CD8-positive, alpha-beta memory T cell (primary cell): Measurements from ENCODE around the gene EBNA1BP2. TPM values are rescaled to one million over a fixed set of nuclear protein-coding genes. Genes with fewer than 3 reads are reported as not detected.
A peak's percentile ranks its signal among the peaks of the same experiment; 100 is the strongest.

Experiments
- CTCF ChIA-PET: fragments of 350-600 bp; sonication (Branson Sonifier 250); formaldehyde crosslinking; loops from one replicate; lab custom pipeline; 2021; ENCODE audit warnings: antibody characterized with exemption; lab: Charles Lee
- POLR2A ChIA-PET: fragments of 350-600 bp; sonication (Branson Sonifier 250); formaldehyde crosslinking; loops from one replicate; lab custom pipeline; 2021; ENCODE audit warnings: antibody characterized with exemption; lab: Charles Lee
- DNase-seq, 5 donors: peaks; one replicate each; pipeline versions ENCODE4 v3.0.0 to v3.0.0-alpha.2; 2020 to 2022; ENCODE audit warnings: mixed read lengths in 1 of 5
- H3K27ac ChIP-seq: one replicate; pipeline ENCODE4 v1.7.0; 2013; ENCODE audit warnings: low read depth, mild to moderate bottlenecking, low read length, moderate library complexity
- H3K27me3 ChIP-seq: 2 replicates; pipeline ENCODE4 v1.7.0; 2013; ENCODE audit warnings: low read length, mild to moderate bottlenecking; ENCODE audit not compliant: insufficient read depth, poor library complexity, severe bottlenecking
- H3K36me3 ChIP-seq: 2 replicates; pipeline ENCODE4 v1.7.0; 2013; ENCODE audit warnings: mild to moderate bottlenecking, low read length, moderate library complexity; ENCODE audit not compliant: insufficient read depth
- H3K4me1 ChIP-seq: 2 replicates; pipeline ENCODE4 v1.7.0; 2013; ENCODE audit warnings: mild to moderate bottlenecking, low read length, moderate library complexity; ENCODE audit not compliant: insufficient read depth
- H3K4me3 ChIP-seq: 2 replicates; pipeline ENCODE4 v1.7.0; 2013; ENCODE audit warnings: mild to moderate bottlenecking, low read length
- H3K9me3 ChIP-seq: 2 replicates; pipeline ENCODE4 v1.7.0; 2013; ENCODE audit warnings: mild to moderate bottlenecking, low read length
- H3K27ac Mint-ChIP-seq, 8 donors: one replicate each; pipeline ENCODE4 v1.8.0; 2020 to 2021; ENCODE audit warnings: mixed read lengths in 8 of 8, mild to moderate bottlenecking in 6 of 8, inconsistent platforms in 3 of 8, moderate library complexity in 3 of 8
- H3K27me3 Mint-ChIP-seq, 2 donors: one replicate each; pipeline ENCODE4 v1.8.0; 2020 to 2021; ENCODE audit warnings: mixed read lengths in 2 of 2, mild to moderate bottlenecking in 1 of 2, moderate library complexity in 1 of 2
- H3K36me3 Mint-ChIP-seq, 3 donors: one replicate each; pipeline ENCODE4 v1.8.0; 2020 to 2021; ENCODE audit warnings: mixed read lengths in 3 of 3, inconsistent platforms in 1 of 3, mild to moderate bottlenecking in 1 of 3
- H3K4me1 Mint-ChIP-seq, 3 donors: one replicate each; pipeline ENCODE4 v1.8.0; 2020 to 2021; ENCODE audit warnings: mixed read lengths in 3 of 3, inconsistent platforms in 1 of 3, mild to moderate bottlenecking in 1 of 3
- H3K4me3 Mint-ChIP-seq, 7 donors: one replicate each; pipeline ENCODE4 v1.8.0; 2020 to 2021; ENCODE audit warnings: mixed read lengths in 7 of 7, mild to moderate bottlenecking in 6 of 7, moderate library complexity in 4 of 7, inconsistent platforms in 2 of 7
- H3K9me3 Mint-ChIP-seq, 5 donors: one replicate each; pipeline ENCODE4 v1.8.0; 2020 to 2022; ENCODE audit warnings: mixed read lengths in 5 of 5, mild to moderate bottlenecking in 3 of 5, moderate library complexity in 2 of 5, inconsistent platforms in 1 of 5
- polyA plus RNA-seq: library from polyadenylated mRNA; unstranded; fragments of 300-500 nt; fragmentation: Illumina TruSeq; gene quantifications from one replicate; pipeline ENCODE4 v1.2.3, GENCODE V29; 2021
- total RNA-seq, 2 experiments: library from RNA; stranded (reverse); gene quantifications; one replicate each; pipeline ENCODE4 v1.2.3, GENCODE V29; 2021

Gene EBNA1BP2
- total and polyA plus RNA-seq, 3 experiments from 2014 or later, result 53.9 to 173 (median 168) TPM

GRCh38 chr1:43206600-43207228, 34.6 kb upstream of the EBNA1BP2 start:
- Histone ChIP-seq H3K27ac (no peak overlapping the region), H3K27me3 (no peaks in the 10 kb centered on the region), H3K4me3 (no peak overlapping the region), H3K9me3 (no peaks in the 10 kb centered on the region), H3K36me3 (no peaks in the 10 kb centered on the region), H3K4me1 (no peaks in the 10 kb centered on the region)
- H3K36me3 Mint-ChIP-seq, result no peaks in the 10 kb centered on the region
- H3K4me1 Mint-ChIP-seq, result no peaks in the 10 kb centered on the region
- ChIA-PET CTCF (no interaction called here), POLR2A (no interaction called here)
- no peak for DNase-seq
- no peak overlapping the region for H3K4me3 Mint-ChIP-seq
- H3K27me3 Mint-ChIP-seq, result peaks cover 3 to 18% of the 10 kb centered on the region in 2 donors
- peaks cover 2 to 8% (median 4%) of the 10 kb centered on the region in 5 donors for H3K9me3 Mint-ChIP-seq
- H3K27ac Mint-ChIP-seq, result peak overlapping the region in 1 of 8 donors; percentile 80

- CTCF ChIA-PET, result no interaction called here
Measured at GRCh38 chr1:43205671-43206070, 33.6 kb upstream of the EBNA1BP2 start.

GRCh38 chr1:43204394-43204793, 32.3 kb upstream of the EBNA1BP2 start:
- no peak overlapping the region for H3K4me3 Mint-ChIP-seq
- H3K27ac ChIP-seq, result no peak overlapping the region
- H3K27ac Mint-ChIP-seq, result no peak overlapping the region
- H3K4me1 Mint-ChIP-seq, result no peaks in the 10 kb centered on the region
- no peaks in the 10 kb centered on the region for H3K4me1 ChIP-seq
- H3K4me3 ChIP-seq, result no peak overlapping the region
- peaks cover 2 to 8% (median 4%) of the 10 kb centered on the region in 5 donors for H3K9me3 Mint-ChIP-seq
- H3K27me3 ChIP-seq, result no peaks in the 10 kb centered on the region
- H3K36me3 Mint-ChIP-seq, result no peaks in the 10 kb centered on the region
- no peaks in the 10 kb centered on the region for H3K9me3 ChIP-seq
- peaks cover 2 to 10% of the 10 kb centered on the region in 2 donors for H3K27me3 Mint-ChIP-seq
- CTCF ChIA-PET, result no interaction called here
- no peaks in the 10 kb centered on the region for H3K36me3 ChIP-seq
- no peak for DNase-seq
- POLR2A ChIA-PET, result no interaction called here

More at GRCh38 chr1:43205671-43206070, 33.6 kb upstream of the EBNA1BP2 start:
- Histone ChIP-seq H3K27ac (no peak overlapping the region), H3K4me1 (no peaks in the 10 kb centered on the region), H3K9me3 (no peaks in the 10 kb centered on the region), H3K27me3 (no peaks in the 10 kb centered on the region), H3K36me3 (no peaks in the 10 kb centered on the region), H3K4me3 (no peak overlapping the region)
- Mint-ChIP-seq H3K27me3 (peaks cover 2 to 18% of the 10 kb centered on the region in 2 donors), H3K9me3 (peaks cover 2 to 8% (median 4%) of the 10 kb centered on the region in 5 donors), H3K27ac (peak overlapping the region in 1 of 8 donors; percentile 12), H3K4me1 (no peaks in the 10 kb centered on the region), H3K4me3 (no peak overlapping the region), H3K36me3 (no peaks in the 10 kb centered on the region)
- no peak for DNase-seq
- POLR2A ChIA-PET, result no interaction called here

GRCh38 chr1:43203859-43204258, 31.8 kb upstream of the EBNA1BP2 start:
- no peaks in the 10 kb centered on the region for H3K36me3 Mint-ChIP-seq
- Histone ChIP-seq H3K36me3 (no peaks in the 10 kb centered on the region), H3K9me3 (no peaks in the 10 kb centered on the region), H3K4me1 (no peaks in the 10 kb centered on the region), H3K27me3 (no peaks in the 10 kb centered on the region), H3K4me3 (no peak overlapping the region), H3K27ac (no peak overlapping the region)
- CTCF ChIA-PET, result no interaction called here
- no peak for DNase-seq
- peaks cover 2 to 8% (median 4%) of the 10 kb centered on the region in 5 donors for H3K9me3 Mint-ChIP-seq
- no peaks in the 10 kb centered on the region for H3K4me1 Mint-ChIP-seq
- no peak overlapping the region for H3K27ac Mint-ChIP-seq
- H3K27me3 Mint-ChIP-seq, result peaks cover 2 to 7% of the 10 kb centered on the region in 2 donors
- POLR2A ChIA-PET, result no interaction called here
- no peak overlapping the region for H3K4me3 Mint-ChIP-seq

- Mint-ChIP-seq H3K9me3 (peaks cover 7 to 14% (median 9%) of the 10 kb centered on the region in 5 donors), H3K27ac (no peak overlapping the region), H3K4me3 (no peak overlapping the region), H3K36me3 (no peaks in the 10 kb centered on the region), H3K4me1 (no peaks in the 10 kb centered on the region), H3K27me3 (peaks cover 6 to 22% of the 10 kb centered on the region in 2 donors)
- no peak for DNase-seq
- no peak overlapping the region for H3K4me3 ChIP-seq
- ChIA-PET CTCF (no interaction called here), POLR2A (no interaction called here)
- no peak overlapping the region for H3K27ac ChIP-seq
- H3K27me3 ChIP-seq, result no peaks in the 10 kb centered on the region
- no peaks in the 10 kb centered on the region for H3K4me1 ChIP-seq
- no peaks in the 10 kb centered on the region for H3K9me3 ChIP-seq
- H3K36me3 ChIP-seq, result no peaks in the 10 kb centered on the region
Measured at GRCh38 chr1:43199093-43199726, 27.1 kb upstream of the EBNA1BP2 start.

- no peaks in the 10 kb centered on the region for H3K9me3 ChIP-seq
- POLR2A ChIA-PET, result no interaction called here
- no peaks in the 10 kb centered on the region for H3K4me1 ChIP-seq
- H3K36me3 ChIP-seq, result no peaks in the 10 kb centered on the region
- H3K4me1 Mint-ChIP-seq, result no peaks in the 10 kb centered on the region
- peaks cover 7 to 11% (median 10%) of the 10 kb centered on the region in 5 donors for H3K9me3 Mint-ChIP-seq
- H3K4me3 Mint-ChIP-seq, result no peak overlapping the region
- H3K27me3 ChIP-seq, result no peaks in the 10 kb centered on the region
- no peaks in the 10 kb centered on the region for H3K36me3 Mint-ChIP-seq
- CTCF ChIA-PET, result no interaction called here
- no peak for DNase-seq
- H3K27ac ChIP-seq, result no peak overlapping the region
- H3K4me3 ChIP-seq, result no peak overlapping the region
- H3K27me3 Mint-ChIP-seq, result peaks cover 6 to 30% of the 10 kb centered on the region in 2 donors
- no peak overlapping the region for H3K27ac Mint-ChIP-seq
Measured at GRCh38 chr1:43197343-43198127, 25.4 kb upstream of the EBNA1BP2 start.

- H3K9me3 Mint-ChIP-seq, result peaks cover 7 to 25% (median 19%) of the 10 kb centered on the region in 5 donors
- H3K27me3 Mint-ChIP-seq, result peaks cover 12 to 45% of the 10 kb centered on the region in 2 donors
- no peak overlapping the region for H3K4me3 ChIP-seq
- ChIA-PET POLR2A (no interaction called here), CTCF (no interaction called here)
- H3K9me3 ChIP-seq, result no peaks in the 10 kb centered on the region
- DNase-seq, result no peak
- H3K4me1 ChIP-seq, result no peaks in the 10 kb centered on the region
- no peak overlapping the region for H3K27ac ChIP-seq
- no peak overlapping the region for H3K4me3 Mint-ChIP-seq
- H3K27me3 ChIP-seq, result no peaks in the 10 kb centered on the region
- H3K36me3 ChIP-seq, result no peaks in the 10 kb centered on the region
- H3K36me3 Mint-ChIP-seq, result peaks cover 0 to 1% (median 0%) of the 10 kb centered on the region in 3 donors
- H3K27ac Mint-ChIP-seq, result no peak overlapping the region
- no peaks in the 10 kb centered on the region for H3K4me1 Mint-ChIP-seq
Measured at GRCh38 chr1:43194509-43194908, 22.4 kb upstream of the EBNA1BP2 start.

GRCh38 chr1:43188106-43188505, 16.0 kb upstream of the EBNA1BP2 start:
- no peaks in the 10 kb centered on the region for H3K4me1 ChIP-seq
- no peaks in the 10 kb centered on the region for H3K36me3 ChIP-seq
- peaks cover 4% of the 10 kb centered on the region for H3K27me3 ChIP-seq
- no peaks in the 10 kb centered on the region for H3K9me3 ChIP-seq
- H3K36me3 Mint-ChIP-seq, result peaks cover 0 to 1% (median 0%) of the 10 kb centered on the region in 3 donors
- no peak overlapping the region for H3K27ac ChIP-seq
- peaks cover 0 to 16% (median 8%) of the 10 kb centered on the region in 5 donors for H3K9me3 Mint-ChIP-seq
- no peak overlapping the region for H3K27ac Mint-ChIP-seq
- H3K27me3 Mint-ChIP-seq, result peaks cover 6 to 30% of the 10 kb centered on the region in 2 donors
- H3K4me1 Mint-ChIP-seq, result no peaks in the 10 kb centered on the region
- DNase-seq, result no peak
- POLR2A ChIA-PET, result no interaction called here
- no peak overlapping the region for H3K4me3 ChIP-seq
- no peak overlapping the region for H3K4me3 Mint-ChIP-seq
- CTCF ChIA-PET, result no interaction called here
